Renal cortical epithelial cell (primary cell): ENCODE measurements around the gene APOO. TPM values are rescaled to one million over a fixed set of nuclear protein-coding genes. Genes with fewer than 3 reads are reported as not detected.
A peak's percentile ranks its signal among the peaks of the same experiment; 100 is the strongest.
"Not testable (repeated sequence)": the region's sequence is repeated elsewhere in the genome, so short reads cannot be mapped to it uniquely, and the experiment has no call there.

Experiments
- DNase-seq: peaks from one replicate; pipeline ENCODE4 v3.0.0-alpha.2; 2011; ENCODE audit warnings: low read depth
- total RNA-seq: library from RNA; depleted of rRNA; stranded (reverse); fragments of >200 nt; gene quantifications from 2 replicates; pipeline ENCODE4 v1.2.3, GENCODE V29; 2014

Gene APOO
- total RNA-seq, 1 donor from 2014 or later = 16.3 TPM

- no peak for DNase-seq
Observed at GRCh38 chrX:23861215-23861896, 46.4 kb downstream of the APOO start.

GRCh38 chrX:23859238-23859637, 48.5 kb downstream of the APOO start:
- DNase-seq = not testable (repeated sequence)

- DNase-seq = no peak
Observed at GRCh38 chrX:23857935-23858334, 49.8 kb downstream of the APOO start.

GRCh38 chrX:23857363-23857762, 50.4 kb downstream of the APOO start:
- peak; percentile 3 for DNase-seq

GRCh38 chrX:23855569-23855968, 52.2 kb downstream of the APOO start:
- DNase-seq = no peak

- no peak for DNase-seq
Observed at GRCh38 chrX:23854945-23855344, 52.8 kb downstream of the APOO start.

- no peak for DNase-seq
Observed at GRCh38 chrX:23854122-23854521, 53.6 kb downstream of the APOO start.

- no peak for DNase-seq
Observed at GRCh38 chrX:23851544-23851943, 56.2 kb downstream of the APOO start.

- no peak for DNase-seq
Observed at GRCh38 chrX:23849241-23849640, 58.5 kb downstream of the APOO start.

GRCh38 chrX:23845351-23845817, 62.4 kb downstream of the APOO start:
- DNase-seq = no peak

- peak; percentile 41 for DNase-seq
Observed at GRCh38 chrX:23844502-23845138, 63.1 kb downstream of the APOO start.

GRCh38 chrX:23841847-23842522, 65.8 kb downstream of the APOO start:
- DNase-seq = peak; percentile 44

- no peak for DNase-seq
Observed at GRCh38 chrX:23840674-23841073, 67.1 kb downstream of the APOO start.

- DNase-seq = no peak
Observed at GRCh38 chrX:23838953-23839352, 68.8 kb downstream of the APOO start.

- DNase-seq = no peak
Observed at GRCh38 chrX:23832721-23833120, 75.0 kb downstream of the APOO start.

GRCh38 chrX:23828881-23829280, 78.9 kb downstream of the APOO start:
- no peak for DNase-seq

- no peak for DNase-seq
Observed at GRCh38 chrX:23826653-23827052, 81.1 kb downstream of the APOO start.

GRCh38 chrX:23826216-23826615, 81.5 kb downstream of the APOO start:
- no peak for DNase-seq

GRCh38 chrX:23825675-23826074, 82.1 kb downstream of the APOO start:
- DNase-seq = no peak

- no peak for DNase-seq
Observed at GRCh38 chrX:23822841-23823240, 84.9 kb downstream of the APOO start.

GRCh38 chrX:23822397-23822796, 85.3 kb downstream of the APOO start:
- peak; percentile 79 for DNase-seq

- no peak for DNase-seq
Observed at GRCh38 chrX:23821847-23822246, 85.9 kb downstream of the APOO start.

GRCh38 chrX:23820235-23820782, 87.4 kb downstream of the APOO start:
- DNase-seq = no peak
